GM19463 (cell line): ENCODE measurements around the gene SLC12A4.
"Not testable (repeated sequence)": the region's sequence is repeated elsewhere in the genome, so short reads cannot be mapped to it uniquely, and the experiment has no call there.

Source experiments
- ATAC-seq: cut with Tn5 transposase; IDR thresholded peaks from one replicate; pipeline ENCODE4 v1.9.1; 2021; ENCODE audit warnings: mild to moderate bottlenecking, moderate library complexity; ENCODE audit not compliant: unreplicated experiment

SLC12A4 gene

GRCh38 chr16:67928561-67929364 lies 39.7 kb downstream of the SLC12A4 start:
- ATAC-seq: no peak

GRCh38 chr16:67928147-67928546 lies 40.3 kb downstream of the SLC12A4 start:
- no peak for ATAC-seq

GRCh38 chr16:67927131-67927941 lies 41.1 kb downstream of the SLC12A4 start:
- ATAC-seq: no peak

GRCh38 chr16:67926181-67926750 lies 42.2 kb downstream of the SLC12A4 start:
- no peak for ATAC-seq

GRCh38 chr16:67924140-67924906 lies 44.1 kb downstream of the SLC12A4 start:
- no peak for ATAC-seq

GRCh38 chr16:67923414-67924116 lies 44.9 kb downstream of the SLC12A4 start:
- no peak for ATAC-seq

GRCh38 chr16:67922740-67923139 lies 45.7 kb downstream of the SLC12A4 start:
- ATAC-seq: no peak

GRCh38 chr16:67922221-67922620 lies 46.2 kb downstream of the SLC12A4 start:
- ATAC-seq: no peak

GRCh38 chr16:67919622-67920221 lies 48.7 kb downstream of the SLC12A4 start:
- ATAC-seq: no peak

- ATAC-seq: no peak
These were observed 50.6 kb downstream of the SLC12A4 start for GRCh38 chr16:67917852-67918236.

GRCh38 chr16:67917140-67917851 lies 51.1 kb downstream of the SLC12A4 start:
- ATAC-seq: no peak

- no peak for ATAC-seq
These were observed 52.4 kb downstream of the SLC12A4 start for GRCh38 chr16:67915831-67916723.

GRCh38 chr16:67915496-67915769 lies 53.0 kb downstream of the SLC12A4 start:
- ATAC-seq: not testable (repeated sequence)

- no peak for ATAC-seq
These were observed 53.5 kb downstream of the SLC12A4 start for GRCh38 chr16:67914758-67915495.

GRCh38 chr16:67910158-67910557 lies 58.3 kb downstream of the SLC12A4 start:
- ATAC-seq: peak; percentile 60

- no peak for ATAC-seq
These were observed 59.2 kb downstream of the SLC12A4 start for GRCh38 chr16:67909056-67909742.
